WTC11 (cell line): ENCODE measurements around the gene AP5B1.

Source experiments
- NFYB ChIP-seq: sonication (generic); formaldehyde crosslinking; conservative IDR thresholded peaks from 2 replicates; pipeline ENCODE4 v1.8.0; 2022; ENCODE audit warnings: low read depth, missing genetic modification reagents
- ZNF416 ChIP-seq: fragments of 250-450 bp; sonication (Bioruptor Pico); IDR thresholded peaks from 2 replicates; pipeline ENCODE4 v1.9.0; 2021; ENCODE audit warnings: mild to moderate bottlenecking, inconsistent platforms
- ZNF671 ChIP-seq: fragments of 250-450 bp; sonication (Bioruptor Pico); IDR thresholded peaks from 2 replicates; pipeline ENCODE4 v1.8.0; 2021; ENCODE audit warnings: mild to moderate bottlenecking
- TF ChIP-seq, protein P1 (sequence below): fragments of 200-600 bp; IDR thresholded peaks from 2 replicates; pipeline ENCODE4 v1.8.0; 2022; ENCODE audit warnings: antibody characterized with exemption
- TF ChIP-seq, protein P2 (sequence below): sonication (generic); formaldehyde crosslinking; IDR thresholded peaks from 2 replicates; pipeline ENCODE4 v1.8.0; 2022; ENCODE audit warnings: mild to moderate bottlenecking, missing genetic modification reagents
- TF ChIP-seq, protein P3 (sequence below): sonication (generic); formaldehyde crosslinking; IDR thresholded peaks from 2 replicates; pipeline ENCODE4 v1.8.1; 2022; ENCODE audit warnings: low read depth, missing genetic modification reagents, borderline replicate concordance

DNA sequence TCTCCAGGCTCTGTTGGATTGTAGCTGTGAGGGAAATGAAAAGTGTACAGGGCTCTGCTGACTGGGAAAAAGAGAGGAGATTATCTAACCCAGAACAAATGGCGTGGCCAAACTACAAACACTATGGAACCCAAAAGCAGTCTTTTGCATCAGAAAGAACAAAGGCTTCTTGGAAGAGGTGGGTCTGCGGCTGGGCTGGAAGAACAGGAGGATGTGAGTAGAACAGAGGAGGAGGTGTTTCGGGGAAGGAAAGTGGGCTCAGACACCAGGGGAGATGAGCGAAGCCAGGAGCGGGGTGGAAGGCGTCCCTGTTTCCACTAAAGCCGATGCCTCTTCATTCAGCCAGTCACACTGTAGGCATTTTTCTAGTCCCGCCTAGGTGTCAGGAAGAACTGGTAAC, 18.1 kb upstream of the AP5B1 start:
- TF ChIP-seq ZNF416 (no peak), ZNF671 (CRISPR knock-in tag) (no peak), NFYB (no peak)
- TF ChIP-seq, protein P1, sequence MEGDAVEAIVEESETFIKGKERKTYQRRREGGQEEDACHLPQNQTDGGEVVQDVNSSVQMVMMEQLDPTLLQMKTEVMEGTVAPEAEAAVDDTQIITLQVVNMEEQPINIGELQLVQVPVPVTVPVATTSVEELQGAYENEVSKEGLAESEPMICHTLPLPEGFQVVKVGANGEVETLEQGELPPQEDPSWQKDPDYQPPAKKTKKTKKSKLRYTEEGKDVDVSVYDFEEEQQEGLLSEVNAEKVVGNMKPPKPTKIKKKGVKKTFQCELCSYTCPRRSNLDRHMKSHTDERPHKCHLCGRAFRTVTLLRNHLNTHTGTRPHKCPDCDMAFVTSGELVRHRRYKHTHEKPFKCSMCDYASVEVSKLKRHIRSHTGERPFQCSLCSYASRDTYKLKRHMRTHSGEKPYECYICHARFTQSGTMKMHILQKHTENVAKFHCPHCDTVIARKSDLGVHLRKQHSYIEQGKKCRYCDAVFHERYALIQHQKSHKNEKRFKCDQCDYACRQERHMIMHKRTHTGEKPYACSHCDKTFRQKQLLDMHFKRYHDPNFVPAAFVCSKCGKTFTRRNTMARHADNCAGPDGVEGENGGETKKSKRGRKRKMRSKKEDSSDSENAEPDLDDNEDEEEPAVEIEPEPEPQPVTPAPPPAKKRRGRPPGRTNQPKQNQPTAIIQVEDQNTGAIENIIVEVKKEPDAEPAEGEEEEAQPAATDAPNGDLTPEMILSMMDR = no peak
- TF ChIP-seq, protein P2, sequence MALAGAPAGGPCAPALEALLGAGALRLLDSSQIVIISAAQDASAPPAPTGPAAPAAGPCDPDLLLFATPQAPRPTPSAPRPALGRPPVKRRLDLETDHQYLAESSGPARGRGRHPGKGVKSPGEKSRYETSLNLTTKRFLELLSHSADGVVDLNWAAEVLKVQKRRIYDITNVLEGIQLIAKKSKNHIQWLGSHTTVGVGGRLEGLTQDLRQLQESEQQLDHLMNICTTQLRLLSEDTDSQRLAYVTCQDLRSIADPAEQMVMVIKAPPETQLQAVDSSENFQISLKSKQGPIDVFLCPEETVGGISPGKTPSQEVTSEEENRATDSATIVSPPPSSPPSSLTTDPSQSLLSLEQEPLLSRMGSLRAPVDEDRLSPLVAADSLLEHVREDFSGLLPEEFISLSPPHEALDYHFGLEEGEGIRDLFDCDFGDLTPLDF = no peak
- TF ChIP-seq, protein P3, sequence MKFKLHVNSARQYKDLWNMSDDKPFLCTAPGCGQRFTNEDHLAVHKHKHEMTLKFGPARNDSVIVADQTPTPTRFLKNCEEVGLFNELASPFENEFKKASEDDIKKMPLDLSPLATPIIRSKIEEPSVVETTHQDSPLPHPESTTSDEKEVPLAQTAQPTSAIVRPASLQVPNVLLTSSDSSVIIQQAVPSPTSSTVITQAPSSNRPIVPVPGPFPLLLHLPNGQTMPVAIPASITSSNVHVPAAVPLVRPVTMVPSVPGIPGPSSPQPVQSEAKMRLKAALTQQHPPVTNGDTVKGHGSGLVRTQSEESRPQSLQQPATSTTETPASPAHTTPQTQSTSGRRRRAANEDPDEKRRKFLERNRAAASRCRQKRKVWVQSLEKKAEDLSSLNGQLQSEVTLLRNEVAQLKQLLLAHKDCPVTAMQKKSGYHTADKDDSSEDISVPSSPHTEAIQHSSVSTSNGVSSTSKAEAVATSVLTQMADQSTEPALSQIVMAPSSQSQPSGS = no peak
